GM12878 (cell line): ENCODE data around the gene RTCB. TPM values are rescaled to one million over a fixed set of nuclear protein-coding genes. Genes with fewer than 3 reads are reported as not detected.
A peak's percentile ranks its signal among the peaks of the same experiment; 100 is the strongest.

Experiments
- ATAC-seq: fragments of 200-7000 bp; cut with Tn5 transposase; 3 replicates; pipeline ENCODE4 v1.9.1; 2020; ENCODE audit warnings: mild to moderate bottlenecking, moderate library complexity
- BruUV-seq: library from RNA; stranded (reverse); fragments of 400-500 nt; replicated peaks from 2 replicates; lab custom pipeline; 2021; lab: Mats Ljungman, UMichigan
- CTCF ChIA-PET: fragments of 300-600 bp; sonication (Branson Sonifier 250); formaldehyde crosslinking; extraction: SDS; loops from one replicate; lab custom pipeline; 2021; ENCODE audit warnings: inconsistent platforms; lab: Yijun Ruan, JAX
- POLR2A ChIA-PET: fragments of 350-600 bp; formaldehyde crosslinking; extraction: SDS; loops from one replicate; lab custom pipeline; 2021; ENCODE audit warnings: inconsistent platforms; lab: Charles Lee
- RAD21 ChIA-PET: fragments of 300-600 bp; sonication (Branson Sonifier 250); formaldehyde crosslinking; loops from one replicate; lab custom pipeline; 2023; ENCODE audit warnings: antibody characterized with exemption; ENCODE audit not compliant: unreplicated experiment; lab: Charles Lee
- SMC1A ChIA-PET: fragments of 300-600 bp; sonication (Branson Sonifier 250); formaldehyde crosslinking; loops from one replicate; lab custom pipeline; 2023; ENCODE audit not compliant: unreplicated experiment, uncharacterized antibody; lab: Charles Lee
- DNase-seq: peaks from one replicate; pipeline ENCODE4 v3.0.0-alpha.2; 2011; ENCODE audit warnings: low read depth, low spot score
- FAIRE-seq: peaks from 3 replicates; lab custom pipeline; 2011; peaks lifted over from hg19 to GRCh38; lab: Jason Lieb, UNC
- H2AFZ ChIP-seq: 2 replicates; pipeline ENCODE4 v1.6.0; 2011; ENCODE audit warnings: low read depth, low read length, control low read depth; ENCODE audit not compliant: control insufficient read depth
- H3K27ac ChIP-seq: 2 replicates; pipeline ENCODE4 v1.5.1; 2011; ENCODE audit warnings: control low read depth; ENCODE audit not compliant: control insufficient read depth, insufficient read depth
- H3K27me3 ChIP-seq, 2 experiments: replicated peaks in 1 of 2; 2 replicates each; pipeline versions ENCODE4 v1.6.0 to v1.6.1; 2011; ENCODE audit warnings: low read length in 1 of 2; ENCODE audit not compliant: control insufficient read depth in 2 of 2, insufficient read depth in 2 of 2
- H3K36me3 ChIP-seq, 2 experiments: 2 replicates each; pipeline ENCODE4 v1.5.1; 2011; ENCODE audit warnings: low read length in 1 of 2; ENCODE audit not compliant: control insufficient read depth in 2 of 2, insufficient read depth in 2 of 2
- H3K4me1 ChIP-seq: 2 replicates; pipeline ENCODE4 v1.6.1; 2011; ENCODE audit warnings: mild to moderate bottlenecking, low read length, moderate library complexity, mixed read lengths; ENCODE audit not compliant: control insufficient read depth, insufficient read depth
- H3K4me2 ChIP-seq: 2 replicates; pipeline ENCODE4 v1.6.0; 2011; ENCODE audit warnings: control low read depth; ENCODE audit not compliant: control insufficient read depth, insufficient read depth
- H3K4me3 ChIP-seq: fragments of 200-600 bp; sonication (generic); 2 replicates; pipeline ENCODE4 v1.5.1; 2016
- H3K79me2 ChIP-seq: 2 replicates; pipeline ENCODE4 v1.6.0; 2011; ENCODE audit warnings: low read length; ENCODE audit not compliant: control insufficient read depth, insufficient read depth
- H3K9ac ChIP-seq: 2 replicates; pipeline ENCODE4 v1.8.0; 2011; ENCODE audit warnings: low read length, control low read depth, mixed read lengths; ENCODE audit not compliant: control insufficient read depth, insufficient read depth
- H3K9me3 ChIP-seq: replicated peaks from 3 replicates; pipeline ENCODE4 v1.5.1; 2011; ENCODE audit warnings: mild to moderate bottlenecking, low read length; ENCODE audit not compliant: control insufficient read depth, insufficient read depth
- H4K20me1 ChIP-seq: 2 replicates; pipeline ENCODE4 v1.6.0; 2011; ENCODE audit not compliant: control insufficient read depth, insufficient read depth
- BACH1 ChIP-seq: fragments of 450-650 bp; IDR thresholded peaks from 2 replicates; pipeline ENCODE4 v1.6.1; 2017; ENCODE audit warnings: mild to moderate bottlenecking, borderline replicate concordance
- BCLAF1 ChIP-seq: fragments of 450-650 bp; IDR thresholded peaks from 2 replicates; pipeline ENCODE4 v1.6.1; 2017; ENCODE audit warnings: antibody characterized with exemption, mild to moderate bottlenecking, moderate library complexity
- CBFB ChIP-seq: IDR thresholded peaks from 2 replicates; pipeline ENCODE4 v1.6.1; 2016; ENCODE audit warnings: antibody characterized with exemption, low read depth
- CREB1 ChIP-seq: IDR thresholded peaks from 2 replicates; pipeline ENCODE4 v1.6.1; 2012; ENCODE audit warnings: low read depth, mild to moderate bottlenecking, inconsistent platforms
- MAX ChIP-seq: IDR thresholded peaks from 2 replicates; pipeline ENCODE4 v1.6.1; 2012; ENCODE audit warnings: low read depth, low read length, improper control_type of control experiment
- MTA2 ChIP-seq: fragments of 450-650 bp; IDR thresholded peaks from 2 replicates; pipeline ENCODE4 v1.6.1; 2016; ENCODE audit warnings: low read depth, mild to moderate bottlenecking, moderate library complexity
- NFXL1 ChIP-seq: fragments of 450-650 bp; IDR thresholded peaks from 2 replicates; pipeline ENCODE4 v1.6.1; 2017; ENCODE audit warnings: antibody characterized with exemption, mild to moderate bottlenecking, borderline replicate concordance
- PRDM15 ChIP-seq: fragments of 450-650 bp; formaldehyde crosslinking; IDR thresholded peaks from 2 replicates; pipeline ENCODE4 v1.4.0; 2020; ENCODE audit warnings: mild to moderate bottlenecking, moderate library complexity
- SMC3 ChIP-seq: IDR thresholded peaks from 2 replicates; pipeline ENCODE4 v1.6.1; 2011; ENCODE audit warnings: low read length, improper control_type of control experiment, borderline replicate concordance
- TCF3 ChIP-seq: IDR thresholded peaks from 2 replicates; pipeline ENCODE4 v1.6.1; 2012; ENCODE audit warnings: low read depth, mild to moderate bottlenecking, low read length, borderline replicate concordance; ENCODE audit not compliant: insufficient read depth
- ZSCAN29 ChIP-seq: fragments of 450-650 bp; IDR thresholded peaks from 2 replicates; pipeline ENCODE4 v1.6.1; 2017; ENCODE audit warnings: mild to moderate bottlenecking, moderate library complexity
- WGBS: methylation state at CpG from one replicate; pipeline ENCODE4 v1.1.6; 2016; ENCODE audit warnings: low lambda C conversion rate; ENCODE audit not compliant: insufficient replicate concordance, insufficient coverage; ENCODE audit errors: missing lambda C conversion rate; 5-methylcytosine and 5-hydroxymethylcytosine counted together
- in situ Hi-C: fragments of 300-500 bp; cut with MboI; formaldehyde crosslinking; loops from 9 replicates; pipeline ENCODE4 v1.14.3; 2018; ENCODE audit warnings: mixed read lengths
- intact Hi-C: fragments of 100-400 bp; cut with micrococcal nuclease; formaldehyde crosslinking; loops from one replicate; pipeline ENCODE4 v1.14.2; 2022; ENCODE audit not compliant: unreplicated experiment
- polyA plus RNA-seq, 11 experiments: library from polyadenylated mRNA; depleted of rRNA in 4 of 11; unstranded in 6 of 11; stranded (reverse) in 5 of 11; fragments of >200 nt; fragmentation: Nextera tagmentation in 4 of 11; fragmentation: Illumina TruSeq in 1 of 11; extraction: Ambion mirVana in 4 of 11; extraction: Trizol in 1 of 11; gene quantifications; 1 replicate in 1 of 11; 2 replicates in 10 of 11; pipeline versions ENCODE4 v1.2.1 to v1.2.3, GENCODE V29; 2011 to 2016; ENCODE audit warnings: inconsistent platforms in 2 of 11, missing spikeins in 2 of 11, low read depth in 1 of 11
- total RNA-seq, 4 experiments: library from RNA; depleted of rRNA in 3 of 4; stranded (reverse); fragments of >200 nt in 3 of 4; fragmentation: Illumina TruSeq in 1 of 4; extraction: Trizol in 1 of 4; gene quantifications; 2 replicates each; pipeline versions ENCODE4 v1.2.1 to v1.2.3, GENCODE V29; 2013 to 2021

Gene RTCB
- total and polyA plus RNA-seq, 10 of the 15 experiments (the other 5 are each of a cell fraction or from before 2014, with no cell fraction given): 88.4 to 203 (median 106) TPM

GRCh38 chr22:32444068-32444467 is 32.0 kb upstream of the RTCB start (continued):
- no peak for TF ChIP-seq TCF3
- TF ChIP-seq NFXL1: no peak
- TF ChIP-seq PRDM15 (CRISPR knock-in tag): no peak
- no peak for TF ChIP-seq MTA2
- TF ChIP-seq MAX: no peak
- TF ChIP-seq SMC3: peak; percentile 56; the same call in 1 of the 2 replicates
- no peak for TF ChIP-seq BACH1
- no peak for TF ChIP-seq ZSCAN29

GRCh38 chr22:32430352-32430751 is 18.3 kb upstream of the RTCB start:
- 18% methylated on average over 1 of the region's 1 CpG for WGBS
- CTCF ChIA-PET: no interaction called here
- in situ Hi-C loops (no loop called here), intact Hi-C loops (no loop called here)
- H3K4me1 ChIP-seq: no peaks in the 10 kb centered on the region
- RAD21 ChIA-PET: no interaction called here
- H3K36me3 ChIP-seq: no peaks in the 10 kb centered on the region
- ATAC-seq (no peak), FAIRE-seq (no peak), DNase-seq (no peak)
- H4K20me1 ChIP-seq: no peaks in the 10 kb centered on the region
- no peaks in the 10 kb centered on the region for H3K9me3 ChIP-seq
- SMC1A ChIA-PET: no interaction called here
- no peak overlapping the region for H3K4me2 ChIP-seq
- H3K9ac ChIP-seq: no peak overlapping the region
- no TSS peak for BruUV-seq
- no peak overlapping the region for H2AFZ ChIP-seq
- H3K79me2 ChIP-seq: no peaks in the 10 kb centered on the region
- no peaks in the 10 kb centered on the region for H3K27me3 ChIP-seq
- H3K27ac ChIP-seq: no peak overlapping the region
- H3K4me3 ChIP-seq: no peak overlapping the region
- TF ChIP-seq BCLAF1 (no peak), CBFB (no peak), CREB1 (no peak)
- POLR2A ChIA-PET: no interaction called here
